ENCODE results near the gene DSC3.

DNA sequence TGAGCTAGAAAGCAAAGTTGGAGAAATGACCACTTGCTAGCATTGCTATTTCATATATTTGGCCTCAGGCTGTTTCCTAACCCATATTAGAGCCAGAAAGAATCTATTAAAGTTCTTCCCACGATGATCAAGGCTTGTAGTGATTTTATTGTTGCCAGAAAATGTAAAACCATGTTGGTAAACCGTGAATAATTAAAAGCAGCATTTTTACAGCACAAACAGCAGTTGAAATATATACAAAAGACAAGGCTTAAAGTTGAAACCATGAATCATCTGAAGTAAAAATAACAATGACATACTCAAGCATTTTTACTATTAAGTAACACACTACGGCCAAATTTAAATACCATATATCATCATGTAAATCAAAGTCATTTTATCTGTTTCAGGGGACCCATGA, 27.7 kb upstream of the DSC3 start:
- TF ChIP-seq ZSCAN20 (CRISPR knock-in tag; IDR thresholded peaks at IDR 0.05): no peak
- TF ChIP-seq SREBF2 (IDR thresholded peaks at IDR 0.05): no peak
- no peak for TF ChIP-seq RFX5 (IDR thresholded peaks at IDR 0.05)
- TF ChIP-seq SMC3 (IDR thresholded peaks at IDR 0.05): no peak
- no peak for TF ChIP-seq POLR2AphosphoS2 (conservative IDR thresholded peaks at IDR 0.05; ENCODE audit: low read length)
- TF ChIP-seq CBX8 (IDR thresholded peaks at IDR 0.05): no peak
- no peak for TF ChIP-seq RAD21 (conservative IDR thresholded peaks at IDR 0.05 in 1 of 2, IDR thresholded peaks at IDR 0.05 in 1 of 2)
